ENCODE results near the gene STX3.
"Not testable (repeated sequence)": the region's sequence is repeated elsewhere in the genome, so short reads cannot be mapped to it uniquely, and the experiment has no call there.

The STX3 gene

DNA sequence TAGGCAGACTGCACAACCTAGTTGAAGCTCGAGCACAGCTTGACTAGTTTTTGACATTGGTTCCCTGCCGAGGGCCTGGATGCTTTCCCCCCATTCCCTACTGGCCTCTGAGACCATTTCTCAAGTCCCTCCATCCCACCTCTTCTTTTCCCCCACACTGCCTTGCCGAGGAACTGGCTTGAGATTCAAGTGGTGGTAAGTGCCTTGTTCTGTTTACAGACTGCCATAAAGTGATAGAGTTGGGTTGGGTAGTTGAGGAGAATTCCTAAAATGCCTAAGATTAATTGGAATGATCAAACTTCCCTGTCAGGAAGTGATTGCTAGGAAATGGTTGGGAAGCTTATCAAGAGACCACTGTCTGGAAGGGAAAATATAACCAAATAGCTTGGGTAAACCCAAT lies 39.2 kb downstream of the STX3 start:
- FAIRE-seq = no peak

DNA sequence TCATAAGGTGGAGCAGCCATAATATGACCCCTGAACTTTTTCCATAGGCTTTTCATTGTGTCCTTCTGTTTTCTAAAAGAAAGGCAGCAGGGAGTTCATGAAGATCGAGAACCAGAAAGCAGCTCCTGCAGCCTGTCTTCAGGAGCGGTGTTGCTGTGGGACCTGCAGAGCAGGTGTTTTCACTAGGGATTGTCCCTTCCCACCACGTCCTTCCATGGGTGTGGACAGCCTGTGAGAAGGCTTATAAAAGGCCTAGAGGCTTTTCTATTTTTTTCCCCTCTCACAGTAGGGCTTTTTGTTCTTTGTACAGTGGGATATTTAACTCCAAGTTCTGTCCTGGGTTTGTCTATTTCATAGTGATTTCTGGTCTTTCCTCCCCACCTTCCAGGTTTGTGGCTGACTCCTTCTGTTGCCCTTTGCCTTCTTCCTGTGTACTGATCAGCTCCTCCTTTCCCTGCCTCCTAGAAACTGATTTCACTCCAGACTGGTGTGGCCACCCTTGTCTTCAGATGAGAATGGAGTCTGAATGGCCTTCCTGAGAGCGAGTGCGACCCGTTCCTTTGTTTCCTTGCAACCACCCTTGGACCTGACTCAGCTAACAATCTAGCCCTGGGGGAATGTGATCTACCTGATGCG lies 45.3 kb downstream of the STX3 start:
- FAIRE-seq = no peak

DNA sequence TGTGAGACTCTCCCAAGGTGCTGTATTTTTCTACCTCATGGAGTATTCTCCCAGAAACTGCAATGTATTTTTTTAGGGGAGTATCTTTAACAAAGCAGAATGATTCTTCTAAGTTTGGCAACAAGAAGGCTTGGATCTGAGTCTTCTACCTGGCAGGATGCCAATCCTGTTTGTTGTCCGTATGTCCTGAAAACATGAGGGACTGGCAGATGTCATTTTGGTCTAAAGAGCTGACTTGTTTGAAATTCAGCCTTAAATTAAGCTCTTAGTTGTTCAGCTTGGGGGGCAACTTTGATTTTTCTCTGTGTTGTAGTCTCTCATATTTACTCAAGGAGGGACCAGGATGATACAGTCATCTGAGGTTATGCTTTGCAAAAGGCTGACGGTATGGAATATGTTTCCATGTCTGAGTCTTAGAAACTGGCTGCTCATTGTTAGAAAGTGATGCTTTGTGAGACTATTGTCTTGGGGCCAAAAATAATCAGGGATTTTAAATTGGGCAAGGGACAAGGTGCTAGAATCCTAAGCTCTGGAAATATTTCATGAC lies 46.1 kb downstream of the STX3 start:
- no peak for FAIRE-seq

DNA sequence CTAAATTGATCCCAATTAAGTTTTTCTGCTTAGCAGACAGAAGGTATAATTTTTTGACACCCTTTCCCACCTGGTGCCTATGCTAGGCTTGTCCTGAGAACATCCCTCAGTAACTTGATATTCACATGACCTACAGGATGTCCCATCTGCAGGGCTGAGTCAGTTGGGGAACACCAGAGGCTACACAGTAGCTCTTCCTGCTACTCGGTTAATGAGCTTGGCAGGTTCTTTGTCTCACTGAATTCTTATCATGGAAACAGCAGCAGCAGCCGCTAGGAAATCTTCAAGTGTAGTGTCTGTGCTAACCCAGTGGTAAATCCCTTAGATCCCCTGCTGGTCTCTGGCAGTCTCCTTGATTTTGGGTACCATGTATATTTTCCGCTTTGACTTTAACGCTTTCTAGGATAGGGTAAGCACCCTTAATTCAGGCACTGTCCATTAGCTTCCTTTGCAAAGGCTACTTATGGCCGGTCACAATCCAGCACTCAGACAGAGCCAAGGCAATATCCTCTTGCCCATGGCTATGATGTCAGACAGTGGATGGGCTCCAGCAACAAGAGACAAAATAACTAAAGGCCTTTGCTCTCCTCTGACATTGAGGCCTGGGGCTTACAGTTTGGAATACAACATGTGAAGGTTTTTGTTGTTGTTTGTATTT lies 46.9 kb downstream of the STX3 start:
- FAIRE-seq = no peak

DNA sequence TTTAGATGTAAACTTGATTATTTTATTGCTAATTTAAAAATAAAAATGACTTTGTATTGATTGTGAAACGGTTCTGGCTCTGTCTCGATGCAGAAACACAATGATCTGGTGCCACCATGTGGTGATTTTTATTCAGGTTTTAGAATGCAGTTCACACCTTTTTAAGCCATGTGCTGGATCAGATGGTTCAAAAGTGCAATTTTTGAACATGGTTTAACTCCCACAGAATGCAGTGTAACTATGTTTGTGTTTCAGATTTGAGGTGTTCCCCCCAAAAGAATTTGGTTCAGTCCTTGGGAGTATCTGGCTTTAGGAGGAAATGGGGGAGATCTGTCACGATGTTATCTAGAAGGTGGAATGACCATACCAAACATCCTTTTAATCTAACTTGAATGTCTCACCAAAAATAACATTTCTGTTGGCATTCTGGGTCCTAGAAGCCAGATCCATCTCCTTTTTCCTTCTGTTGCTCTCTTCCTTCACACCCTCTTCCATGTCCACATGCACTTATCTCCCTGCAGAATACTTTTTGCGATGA lies 47.5 kb downstream of the STX3 start:
- peak; percentile 68 for FAIRE-seq

DNA sequence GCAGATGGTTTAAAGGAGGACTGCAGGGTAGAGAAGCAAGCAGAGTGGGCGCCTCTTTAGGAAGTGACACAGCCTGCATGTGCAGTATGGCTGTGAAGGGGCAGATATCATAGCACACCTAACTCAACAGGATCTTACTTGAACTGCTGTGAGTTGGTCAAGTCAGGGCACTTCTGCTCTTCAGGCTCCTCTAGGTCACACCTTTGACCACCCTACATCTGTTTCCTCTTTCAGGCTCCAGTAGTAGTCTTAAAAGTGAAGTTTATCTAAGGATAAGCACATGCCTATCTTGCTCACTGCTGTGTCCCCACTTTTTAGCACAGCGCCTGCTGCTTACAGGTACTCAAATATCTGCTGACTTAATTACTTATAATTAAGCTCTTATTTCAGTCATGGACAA lies 48.9 kb downstream of the STX3 start:
- no peak for FAIRE-seq

DNA sequence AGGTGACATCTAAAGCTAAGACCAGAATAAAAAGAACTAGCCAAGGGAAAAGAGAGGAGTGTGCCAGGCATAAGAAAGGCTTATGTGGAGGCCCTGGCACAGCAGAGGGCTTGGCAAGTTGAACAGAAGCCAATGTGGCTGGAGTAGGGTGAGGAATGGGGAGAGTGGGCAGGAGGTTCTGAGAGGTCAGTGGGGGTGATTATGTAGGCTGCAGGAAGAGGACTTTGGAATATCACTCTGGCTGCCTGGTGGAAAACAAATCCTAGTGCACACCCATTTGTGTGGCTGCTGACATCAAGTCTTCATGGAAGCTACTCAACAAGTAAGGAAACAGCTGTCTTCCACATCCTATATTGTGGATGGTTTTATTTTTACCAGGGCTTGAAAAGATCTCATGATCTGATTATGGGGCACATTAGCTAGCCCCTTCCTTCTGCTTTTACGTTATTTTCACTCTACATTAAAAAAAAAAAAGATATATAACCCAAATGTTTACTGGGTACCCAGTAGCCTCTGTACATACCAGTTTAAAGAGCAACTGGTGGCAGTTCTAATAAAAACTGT lies 52.0 kb downstream of the STX3 start:
- FAIRE-seq = no peak

DNA sequence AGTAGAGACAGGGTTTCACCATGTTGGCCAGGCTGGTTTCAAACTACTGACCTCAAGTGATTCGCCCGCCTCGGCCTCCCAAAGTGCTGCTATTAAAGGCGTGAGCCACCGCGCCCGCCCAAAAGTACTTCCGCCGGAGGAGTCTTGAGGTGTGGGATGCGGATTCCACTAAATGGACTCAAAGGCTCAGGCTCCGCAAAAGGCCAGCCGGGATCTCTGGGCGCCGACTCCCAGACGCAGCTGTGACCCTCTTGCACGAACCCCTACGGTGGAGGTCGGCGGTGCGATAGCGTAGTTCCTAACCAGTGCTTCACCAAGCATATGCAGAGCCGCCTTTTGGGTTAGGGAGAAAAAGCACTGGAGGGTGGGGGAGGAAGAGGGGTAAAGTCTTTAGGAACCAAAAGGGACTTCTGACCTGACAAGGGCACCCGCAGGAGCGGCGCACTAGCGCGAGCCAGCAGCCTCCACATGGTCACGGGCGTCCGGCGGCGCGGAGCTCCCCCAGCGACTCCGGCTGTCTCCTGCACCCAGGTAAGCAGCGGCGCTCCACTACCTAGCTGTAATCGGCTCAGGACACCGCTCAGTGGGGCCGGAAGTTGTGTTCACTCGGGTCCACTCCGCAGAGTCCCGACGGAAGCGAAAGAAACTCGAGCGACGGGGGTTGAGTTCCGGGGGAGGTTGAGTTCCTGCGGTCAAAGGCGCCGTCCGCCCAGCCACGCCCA lies 55.2 kb downstream of the STX3 start, which contains the start of gene MRPL16:
MRPL16 (minus strand) TSS at position 590 of the 722 bp plus-strand sequence; CDS start at position 470, 120 bp downstream.
- FAIRE-seq = no peak

DNA sequence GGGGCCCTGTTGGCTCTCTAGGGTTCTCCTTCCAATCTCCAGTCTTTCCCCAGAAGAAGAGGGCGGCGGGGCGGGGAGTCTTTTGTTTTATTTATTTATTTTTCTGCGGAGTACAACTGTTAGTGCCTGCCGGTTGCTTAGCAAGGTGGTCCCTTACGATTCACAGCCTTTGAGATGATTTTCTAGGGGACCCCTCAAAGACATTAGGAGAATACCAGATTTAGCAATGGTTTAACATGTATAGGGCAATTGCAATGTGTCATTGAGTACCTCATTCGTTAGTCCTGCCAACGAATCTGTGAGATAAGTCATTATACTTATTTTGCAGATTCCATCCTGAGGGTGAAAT lies 55.7 kb downstream of the STX3 start:
- no peak for FAIRE-seq

DNA sequence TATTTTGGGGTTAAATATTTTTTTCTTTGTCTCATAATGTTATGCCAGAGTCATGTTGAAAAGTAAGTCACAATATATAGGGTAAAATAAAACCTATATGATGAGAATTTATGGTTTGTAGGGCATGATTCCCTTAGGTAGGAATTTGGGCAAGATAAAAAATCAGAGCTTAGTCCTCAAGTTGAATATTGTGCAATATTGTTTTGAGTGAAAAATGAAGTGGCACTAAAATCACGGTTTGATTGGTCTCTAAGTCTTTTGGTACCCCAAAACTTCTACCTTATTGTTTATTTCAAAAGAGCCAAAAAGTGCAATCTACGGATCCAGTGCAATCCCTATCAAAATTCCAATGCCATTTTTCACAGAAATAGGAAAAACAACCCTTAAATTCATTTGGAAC lies 57.0 kb downstream of the STX3 start:
- FAIRE-seq = no peak

DNA sequence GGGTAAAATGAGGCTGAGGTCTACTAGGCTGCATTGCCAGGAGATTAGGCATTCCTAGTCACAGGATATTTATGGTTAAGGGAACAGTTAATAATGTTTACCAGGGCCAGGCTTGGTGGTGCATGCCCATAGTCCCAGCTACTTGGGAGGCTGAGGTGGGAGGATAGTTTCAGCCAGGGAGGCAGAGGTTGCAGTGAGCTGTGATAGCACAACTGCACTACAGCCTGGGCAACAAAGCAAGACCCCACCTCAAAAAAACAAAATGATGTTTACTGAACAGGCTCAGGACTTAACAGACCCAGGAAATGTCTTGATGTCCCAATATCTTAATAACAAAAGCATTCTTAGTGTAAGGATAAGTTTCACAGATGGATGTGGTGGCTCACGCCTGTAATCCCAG lies 58.2 kb downstream of the STX3 start:
- FAIRE-seq = no peak

DNA sequence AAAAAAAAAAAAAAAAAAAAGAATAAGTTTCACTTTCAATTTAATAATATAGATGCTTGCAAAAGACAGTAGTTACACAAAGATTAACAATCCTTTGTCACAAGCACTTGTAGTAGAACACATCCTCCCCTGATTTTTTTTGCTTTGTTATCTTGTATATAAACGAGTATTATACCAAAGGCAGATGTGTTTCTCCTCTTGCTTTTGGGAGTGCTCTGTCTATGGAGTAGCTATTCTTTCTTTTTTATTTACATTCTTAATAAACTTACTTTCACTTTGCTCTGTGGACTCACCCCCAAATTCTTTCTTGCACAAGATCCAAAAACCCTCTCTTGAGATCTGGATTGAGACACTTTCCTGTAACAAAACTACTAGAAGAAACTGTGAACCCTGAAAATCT lies 58.8 kb downstream of the STX3 start:
- no peak for FAIRE-seq

DNA sequence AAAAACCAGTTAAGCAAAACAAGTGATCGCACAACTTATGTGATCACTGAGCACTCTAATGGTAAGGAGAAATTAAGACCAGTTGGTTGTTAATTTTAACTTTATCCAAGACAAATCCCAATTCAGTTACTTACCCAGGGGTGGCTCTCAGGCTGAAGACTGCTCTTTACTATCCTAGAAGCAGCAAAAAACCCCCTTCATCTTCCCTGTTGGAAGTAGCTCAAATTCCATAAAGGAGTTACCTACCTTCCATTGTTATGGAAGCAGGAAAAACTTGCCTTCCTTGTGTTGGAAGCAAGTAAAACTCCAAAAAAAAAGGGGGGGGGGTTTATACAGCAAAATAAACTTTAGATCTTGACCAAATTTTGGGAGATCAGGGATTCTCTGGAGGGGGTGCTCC lies 60.6 kb downstream of the STX3 start:
- no peak for FAIRE-seq

DNA sequence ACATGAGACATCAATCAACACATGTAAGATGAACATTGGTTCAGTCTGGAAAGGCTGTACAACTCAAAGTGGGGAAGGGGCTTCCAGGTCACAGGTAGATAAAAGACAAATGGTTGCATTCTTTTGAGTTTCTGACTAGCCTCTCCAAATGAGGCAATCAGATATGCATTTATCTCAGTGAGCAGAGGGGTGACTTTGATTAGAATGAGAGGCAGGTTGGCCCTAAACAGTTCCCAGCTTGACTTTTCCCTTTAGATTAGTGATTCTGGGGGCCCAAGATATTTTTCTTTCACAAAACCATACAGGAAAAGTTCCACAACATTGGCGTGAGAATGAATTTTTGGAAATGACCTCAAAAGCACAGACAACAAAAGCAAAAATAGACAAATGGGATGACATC lies 61.3 kb downstream of the STX3 start:
- not testable (repeated sequence) for FAIRE-seq

DNA sequence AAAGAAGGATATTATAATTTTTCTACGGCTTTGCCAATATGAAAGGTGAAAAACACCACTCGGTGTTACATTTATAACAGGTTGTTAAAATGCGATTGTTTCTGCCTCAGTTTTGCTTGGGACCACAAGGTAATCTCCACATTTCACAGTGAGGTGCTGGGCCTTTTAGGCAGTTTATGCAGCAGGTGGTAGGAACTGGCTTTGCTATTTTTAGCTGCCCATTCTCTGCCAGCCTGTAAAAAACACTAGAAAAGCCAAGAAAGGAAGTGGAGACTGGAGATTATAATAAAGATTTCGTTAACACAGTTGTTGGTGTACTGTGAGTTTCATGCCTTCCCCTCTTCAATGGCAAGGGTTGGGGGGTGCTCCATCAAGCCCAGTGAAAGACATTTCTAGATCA lies 63.4 kb downstream of the STX3 start:
- FAIRE-seq = no peak

DNA sequence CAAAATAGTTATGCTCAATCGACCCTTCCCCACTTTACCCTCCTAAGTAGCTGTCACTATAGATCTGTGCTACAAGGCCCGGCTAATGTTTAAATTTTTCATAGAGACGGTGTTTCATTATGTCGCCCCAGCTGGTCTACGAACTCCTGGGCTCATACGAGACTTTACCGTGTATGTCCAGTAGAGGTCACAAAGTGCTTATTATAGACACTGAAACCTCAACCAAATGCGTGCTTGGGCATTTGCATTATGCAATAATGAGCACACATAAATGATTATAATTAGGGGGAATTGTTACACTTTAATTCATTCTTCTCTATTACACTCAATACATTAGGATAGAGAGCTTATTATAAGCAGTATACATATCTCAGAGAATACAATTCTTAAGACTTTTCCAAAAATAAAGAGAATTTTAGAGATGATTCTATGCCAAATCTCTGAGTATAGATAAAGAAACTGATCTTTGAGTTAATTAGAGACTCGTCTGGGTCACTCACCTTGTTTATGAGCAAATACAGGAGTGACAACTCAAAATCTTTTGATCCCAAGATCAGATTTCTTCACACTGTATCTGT lies 67.9 kb downstream of the STX3 start:
- FAIRE-seq = peak; percentile 62

DNA sequence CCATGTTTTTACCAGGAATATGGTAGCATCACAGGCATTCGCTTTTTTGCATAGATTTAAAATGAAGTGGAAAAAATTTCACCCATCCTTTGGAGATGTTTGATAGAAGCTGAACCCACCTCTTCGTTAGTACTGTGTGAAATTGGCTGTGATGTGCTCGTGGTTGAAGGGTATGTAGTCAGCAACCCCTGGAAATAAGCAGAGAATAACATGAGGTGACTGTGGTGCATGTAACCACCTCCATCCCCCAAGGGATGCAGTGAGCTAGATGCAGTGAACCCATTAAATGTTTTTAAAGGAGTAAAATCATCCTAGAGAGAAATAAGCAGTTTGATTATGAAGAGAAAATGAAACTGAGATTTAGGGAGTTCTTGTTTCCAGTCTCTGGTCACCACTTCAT lies 74.2 kb downstream of the STX3 start:
- no peak for FAIRE-seq

DNA sequence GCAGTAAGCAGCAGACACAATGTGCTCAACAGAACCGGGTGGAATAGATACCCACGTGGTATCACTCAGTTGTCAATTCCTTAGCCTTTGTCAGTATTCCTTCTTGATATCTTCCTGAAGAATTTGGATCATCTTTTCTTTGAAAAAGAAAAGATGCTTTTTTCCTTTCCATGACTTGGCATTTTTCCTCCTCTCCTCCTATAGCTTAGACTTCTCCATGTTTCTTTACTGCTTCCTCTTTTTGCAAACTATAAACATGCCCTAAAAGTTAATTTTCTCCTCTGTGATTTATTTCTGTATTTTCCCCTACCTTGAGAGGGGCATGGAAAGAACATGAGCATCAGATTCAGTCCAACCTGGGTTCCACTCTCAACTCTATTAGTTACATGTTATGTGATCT lies 78.4 kb downstream of the STX3 start:
- FAIRE-seq = no peak

DNA sequence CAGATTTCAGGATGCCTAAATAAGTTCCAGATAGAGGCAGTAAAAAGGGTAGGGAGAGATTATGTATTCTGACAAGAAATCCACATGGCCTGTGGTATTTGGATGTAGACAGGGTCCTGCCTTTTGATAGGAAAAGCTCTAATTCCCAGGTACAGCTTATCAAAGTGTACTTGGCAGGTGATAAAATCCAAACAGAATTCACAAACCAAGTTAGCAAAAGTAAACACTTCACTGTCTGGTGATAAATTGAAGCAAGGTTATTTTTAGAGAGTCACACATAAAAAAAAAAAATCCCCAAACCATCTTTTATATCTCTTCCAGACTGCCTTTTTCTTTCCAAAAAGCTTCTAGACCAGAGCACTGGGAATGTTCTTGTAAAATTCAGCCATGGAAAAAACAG lies 84.4 kb downstream of the STX3 start:
- no peak for FAIRE-seq

DNA sequence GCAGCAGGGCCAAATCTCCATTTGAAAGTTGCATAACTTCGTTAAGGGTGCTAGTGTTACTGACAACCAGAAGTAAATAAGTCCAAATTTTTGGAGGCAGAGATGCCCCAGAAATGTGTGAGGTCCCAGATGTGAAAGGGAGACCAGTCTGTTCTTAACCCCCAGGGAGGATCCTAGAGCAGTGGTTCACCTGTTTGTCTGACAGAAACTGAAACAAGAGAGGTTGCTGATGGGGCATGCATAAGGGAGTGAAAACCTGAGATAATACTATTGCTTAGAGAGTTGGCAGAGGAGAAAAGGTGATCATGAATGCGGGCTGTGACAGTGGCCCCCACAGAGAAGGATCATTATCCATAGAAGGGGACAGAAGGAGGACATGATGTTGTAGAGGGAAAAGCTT lies 86.3 kb downstream of the STX3 start:
- FAIRE-seq = no peak

DNA sequence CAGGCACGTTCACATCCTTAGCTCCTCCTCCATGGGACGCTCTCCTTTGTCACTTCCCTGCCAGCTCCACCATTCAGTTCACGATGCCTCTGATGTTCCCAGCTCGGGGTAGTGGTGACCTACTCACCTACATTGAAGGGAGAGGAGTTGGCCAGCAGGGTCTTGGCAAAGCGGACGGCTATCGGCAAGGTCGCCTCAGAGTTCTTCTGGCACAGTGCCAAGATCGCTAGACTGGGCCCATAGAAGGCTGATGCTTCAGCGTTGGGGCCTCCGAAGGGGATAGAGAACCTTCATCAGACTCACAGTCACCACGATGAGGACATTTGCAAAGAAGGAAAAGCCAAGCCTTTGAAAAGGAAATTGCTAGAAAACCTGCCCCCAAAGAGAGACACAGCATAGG lies 87.1 kb downstream of the STX3 start:
- no peak for FAIRE-seq

DNA sequence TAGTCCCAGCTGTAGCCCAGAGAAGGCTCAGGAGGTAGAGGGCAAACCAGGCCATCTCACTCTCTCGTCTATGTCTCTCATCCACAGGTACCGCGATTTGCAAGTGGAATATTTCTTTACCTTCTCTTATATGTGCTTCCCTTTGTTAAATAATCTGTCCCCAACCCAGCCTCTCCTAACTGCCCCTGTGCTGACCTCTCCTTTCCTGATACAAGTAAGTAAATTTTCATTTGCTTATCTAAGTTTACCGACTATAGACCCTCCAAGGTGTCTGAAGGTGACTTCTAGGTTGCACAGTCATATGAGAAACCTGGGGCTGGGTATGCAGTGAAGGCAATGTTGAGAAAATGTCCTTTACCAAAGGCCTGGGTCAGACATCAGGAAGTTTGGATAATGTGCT lies 90.2 kb downstream of the STX3 start, which contains the start of gene CBLIF:
CBLIF (minus strand) TSS at position 101 of the 400 bp plus-strand sequence; CDS start at position 55, 46 bp downstream.
- no peak for FAIRE-seq

DNA sequence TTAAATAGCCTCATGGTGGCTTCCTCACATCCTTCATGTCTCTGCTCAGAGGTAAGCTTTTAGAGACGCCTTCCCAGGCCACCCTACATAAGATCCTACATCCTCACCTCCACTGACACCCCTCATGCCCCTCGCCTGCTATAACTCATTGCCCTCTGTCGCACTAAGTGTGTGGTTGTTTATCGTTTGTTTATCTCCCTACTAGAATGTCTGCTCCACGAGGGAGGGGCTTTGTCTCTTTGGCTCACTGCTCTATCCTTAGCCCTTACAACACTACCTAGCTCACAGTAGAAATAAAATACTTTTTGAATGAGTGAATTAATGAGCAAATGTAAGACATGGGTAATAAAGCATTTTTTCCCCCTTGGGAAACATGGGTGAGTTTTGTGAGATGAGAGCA lies 91.4 kb downstream of the STX3 start:
- no peak for FAIRE-seq

Measured in TTC549 (cell line).